ENCODE data around the gene CLDN25.

The CLDN25 gene

GRCh38 chr11:113802621-113803020 lies 23.0 kb downstream of the CLDN25 start:
- Histone ChIP-seq H3K4me3 (IDR thresholded peaks at IDR 0.05; ENCODE audit: insufficient read depth, low read depth, low read length) (no peak overlapping the region), H3K9ac (no peak overlapping the region), H3K79me2 (ENCODE audit: insufficient read depth, low read depth) (no peaks in the 10 kb centered on the region), H3K4me2 (no peak overlapping the region), H3K36me3 (ENCODE audit: insufficient read depth) (no peaks in the 10 kb centered on the region), H2AFZ (ENCODE audit: low read depth) (no peak overlapping the region), H3K27me3 (ENCODE audit: insufficient read depth, low read depth) (no peaks in the 10 kb centered on the region), H4K20me1 (ENCODE audit: insufficient read depth) (no peaks in the 10 kb centered on the region), H3K4me1 (ENCODE audit: low read depth, poor library complexity, severe bottlenecking) (no peaks in the 10 kb centered on the region), H3K27ac (no peak overlapping the region)
- no peak for TF ChIP-seq CTCF (conservative IDR thresholded peaks at IDR 0.05; ENCODE audit: low read depth, low read length)

- Histone ChIP-seq H4K20me1 (ENCODE audit: insufficient read depth) (no peaks in the 10 kb centered on the region), H3K4me2 (no peak overlapping the region), H2AFZ (ENCODE audit: low read depth) (no peak overlapping the region), H3K4me1 (ENCODE audit: low read depth, poor library complexity, severe bottlenecking) (no peaks in the 10 kb centered on the region), H3K36me3 (ENCODE audit: insufficient read depth) (no peaks in the 10 kb centered on the region), H3K27ac (no peak overlapping the region), H3K79me2 (ENCODE audit: insufficient read depth, low read depth) (no peaks in the 10 kb centered on the region), H3K9ac (no peak overlapping the region), H3K27me3 (ENCODE audit: insufficient read depth, low read depth) (no peaks in the 10 kb centered on the region), H3K4me3 (IDR thresholded peaks at IDR 0.05; ENCODE audit: insufficient read depth, low read depth, low read length) (no peak overlapping the region)
- no peak for TF ChIP-seq CTCF (conservative IDR thresholded peaks at IDR 0.05; ENCODE audit: low read depth, low read length)
These were observed 26.0 kb downstream of the CLDN25 start for GRCh38 chr11:113805640-113806039.

- H3K4me1 ChIP-seq (ENCODE audit: low read depth, poor library complexity, severe bottlenecking), result no peaks in the 10 kb centered on the region
- no peak overlapping the region for H3K9ac ChIP-seq
- H3K27ac ChIP-seq, result no peak overlapping the region
- peak; percentile 56 for TF ChIP-seq CTCF (conservative IDR thresholded peaks at IDR 0.05; ENCODE audit: low read depth, low read length)
- no peaks in the 10 kb centered on the region for H3K79me2 ChIP-seq (ENCODE audit: insufficient read depth, low read depth)
- H3K4me2 ChIP-seq, result no peak overlapping the region
- no peaks in the 10 kb centered on the region for H3K36me3 ChIP-seq (ENCODE audit: insufficient read depth)
- no peak overlapping the region for H2AFZ ChIP-seq (ENCODE audit: low read depth)
- H4K20me1 ChIP-seq (ENCODE audit: insufficient read depth), result no peaks in the 10 kb centered on the region
- no peak overlapping the region for H3K4me3 ChIP-seq (IDR thresholded peaks at IDR 0.05; ENCODE audit: insufficient read depth, low read depth, low read length)
- H3K27me3 ChIP-seq (ENCODE audit: insufficient read depth, low read depth), result no peaks in the 10 kb centered on the region
These were observed 26.8 kb downstream of the CLDN25 start for GRCh38 chr11:113806406-113806805.

GRCh38 chr11:113808931-113809330 lies 29.3 kb downstream of the CLDN25 start:
- no peak for TF ChIP-seq CTCF (conservative IDR thresholded peaks at IDR 0.05; ENCODE audit: low read depth, low read length)
- Histone ChIP-seq H3K4me3 (IDR thresholded peaks at IDR 0.05; ENCODE audit: insufficient read depth, low read depth, low read length) (no peak overlapping the region), H3K27ac (no peak overlapping the region), H3K4me2 (no peak overlapping the region), H3K79me2 (ENCODE audit: insufficient read depth, low read depth) (no peaks in the 10 kb centered on the region), H3K27me3 (ENCODE audit: insufficient read depth, low read depth) (no peaks in the 10 kb centered on the region), H4K20me1 (ENCODE audit: insufficient read depth) (no peaks in the 10 kb centered on the region), H2AFZ (ENCODE audit: low read depth) (no peak overlapping the region), H3K4me1 (ENCODE audit: low read depth, poor library complexity, severe bottlenecking) (no peaks in the 10 kb centered on the region), H3K9ac (no peak overlapping the region), H3K36me3 (ENCODE audit: insufficient read depth) (no peaks in the 10 kb centered on the region)
